NT2/D1 (cell line): ENCODE data around the gene DCUN1D3.

ENCODE experiments used
- DNase-seq: peaks from one replicate; pipeline ENCODE4 v3.0.0-alpha.2; 2011; ENCODE audit warnings: low read depth, low spot score
- H3K27me3 ChIP-seq: 2 replicates; pipeline ENCODE4 v1.6.0; 2011; ENCODE audit warnings: mild to moderate bottlenecking; ENCODE audit not compliant: insufficient read length, insufficient read depth
- H3K36me3 ChIP-seq: 2 replicates; pipeline ENCODE4 v1.6.1; 2011; ENCODE audit warnings: mild to moderate bottlenecking, low read length, mixed read lengths; ENCODE audit not compliant: insufficient read depth, insufficient read length
- H3K4me1 ChIP-seq: 2 replicates; pipeline ENCODE4 v1.5.1; 2011; ENCODE audit not compliant: insufficient read depth, insufficient read length
- H3K4me3 ChIP-seq: 2 replicates; pipeline ENCODE4 v1.5.1; 2011; ENCODE audit warnings: low read depth; ENCODE audit not compliant: insufficient read length
- H3K9ac ChIP-seq: 2 replicates; pipeline ENCODE4 v1.6.0; 2011; ENCODE audit warnings: low read depth; ENCODE audit not compliant: insufficient read length
- H3K9me3 ChIP-seq: 2 replicates; pipeline ENCODE4 v1.5.1; 2011; ENCODE audit warnings: mild to moderate bottlenecking, low read length; ENCODE audit not compliant: insufficient read depth
- SUZ12 ChIP-seq: IDR thresholded peaks from 2 replicates; pipeline ENCODE4 v1.6.1; 2011; ENCODE audit not compliant: insufficient read length, insufficient read depth; ENCODE audit errors: extremely low read depth
- YY1 ChIP-seq: IDR thresholded peaks from 2 replicates; pipeline ENCODE4 v1.6.1; 2011; ENCODE audit not compliant: insufficient read length, insufficient read depth
- ZNF274 ChIP-seq: IDR thresholded peaks from 2 replicates; pipeline ENCODE4 v1.6.1; 2011; ENCODE audit warnings: mild to moderate bottlenecking, low read depth, low read length

Gene DCUN1D3

GRCh38 chr16:20928774-20929411, 28.7 kb upstream of the DCUN1D3 start:
- no peak for DNase-seq
- no peaks in the 10 kb centered on the region for H3K27me3 ChIP-seq
- H3K4me3 ChIP-seq: no peak overlapping the region
- H3K36me3 ChIP-seq: peaks cover 16% of the 10 kb centered on the region
- H3K9ac ChIP-seq: no peak overlapping the region
- no peaks in the 10 kb centered on the region for H3K9me3 ChIP-seq
- no peaks in the 10 kb centered on the region for H3K4me1 ChIP-seq
- TF ChIP-seq YY1: no peak
- TF ChIP-seq SUZ12: no peak
- no peak for TF ChIP-seq ZNF274

DNA sequence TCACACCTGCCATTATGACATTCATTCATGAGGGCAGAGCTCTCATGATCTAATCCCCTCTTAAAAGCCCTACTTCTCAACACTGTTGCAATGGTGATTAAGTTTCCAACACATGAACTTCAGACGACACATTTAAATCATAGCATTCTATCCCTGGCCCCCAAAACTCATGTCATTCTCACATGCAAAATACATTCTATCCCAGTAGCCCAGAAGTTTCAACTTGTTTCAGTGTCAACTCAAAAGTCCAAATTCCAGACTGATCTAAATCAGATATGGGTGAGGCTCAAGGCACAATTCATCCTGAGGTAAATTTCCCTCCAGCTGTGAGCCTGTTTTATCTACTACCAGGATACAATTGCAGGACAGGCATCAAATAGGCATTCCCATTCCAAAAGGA, 25.6 kb upstream of the DCUN1D3 start:
- DNase-seq: no peak
- H3K4me3 ChIP-seq: no peak overlapping the region
- no peaks in the 10 kb centered on the region for H3K9me3 ChIP-seq
- no peak overlapping the region for H3K9ac ChIP-seq
- TF ChIP-seq ZNF274: no peak
- TF ChIP-seq SUZ12: no peak
- no peak for TF ChIP-seq YY1
- H3K27me3 ChIP-seq: no peaks in the 10 kb centered on the region
- H3K4me1 ChIP-seq: no peaks in the 10 kb centered on the region
- H3K36me3 ChIP-seq: peaks cover 27% of the 10 kb centered on the region

DNA sequence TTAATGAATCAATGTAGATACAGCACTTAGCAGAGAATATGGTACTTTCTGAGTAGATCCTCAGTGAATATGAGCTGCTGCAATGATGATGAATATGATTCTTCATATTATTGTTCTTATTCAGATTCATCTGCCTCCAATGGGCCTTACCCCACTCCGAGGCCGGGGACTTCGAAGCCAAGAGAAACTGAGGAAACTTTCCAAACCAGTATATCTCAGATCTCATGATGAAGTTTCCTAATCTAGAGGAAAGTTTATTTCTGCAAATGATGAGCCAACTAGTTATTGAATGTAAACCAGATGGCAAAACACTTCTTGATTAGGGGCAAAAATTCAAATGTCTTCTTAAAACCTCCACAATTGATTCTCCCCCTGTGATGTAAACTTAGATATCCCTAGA, 23.7 kb upstream of the DCUN1D3 start:
- peaks cover 33% of the 10 kb centered on the region for H3K36me3 ChIP-seq
- no peaks in the 10 kb centered on the region for H3K4me1 ChIP-seq
- no peaks in the 10 kb centered on the region for H3K9me3 ChIP-seq
- TF ChIP-seq YY1: no peak
- TF ChIP-seq ZNF274: no peak
- TF ChIP-seq SUZ12: no peak
- H3K9ac ChIP-seq: no peak overlapping the region
- DNase-seq: no peak
- H3K27me3 ChIP-seq: no peaks in the 10 kb centered on the region
- H3K4me3 ChIP-seq: no peak overlapping the region

DNA sequence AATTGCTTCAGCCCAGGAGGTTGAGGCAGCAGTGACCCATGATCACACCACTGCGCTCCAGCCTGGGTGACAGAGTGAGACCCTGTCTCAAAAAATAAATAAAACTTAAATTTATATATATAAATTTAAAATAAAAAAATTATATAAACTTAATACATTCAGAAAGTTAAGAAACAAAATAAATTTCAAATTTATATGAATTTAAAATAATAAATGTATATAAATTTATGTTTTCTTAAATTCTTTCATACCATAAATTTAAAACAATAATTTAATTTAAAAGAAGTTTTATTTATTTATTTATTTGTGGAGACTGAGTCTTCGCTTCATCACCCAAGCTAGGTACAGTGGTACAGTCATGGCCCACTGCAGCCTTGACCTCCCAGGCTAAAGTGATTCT, 20.6 kb upstream of the DCUN1D3 start:
- TF ChIP-seq YY1 (no peak), SUZ12 (no peak), ZNF274 (no peak)
- Histone ChIP-seq H3K4me1 (peaks cover 4% of the 10 kb centered on the region), H3K27me3 (no peaks in the 10 kb centered on the region), H3K9ac (no peak overlapping the region), H3K9me3 (no peaks in the 10 kb centered on the region), H3K4me3 (no peak overlapping the region), H3K36me3 (peaks cover 36% of the 10 kb centered on the region)
- no peak for DNase-seq

DNA sequence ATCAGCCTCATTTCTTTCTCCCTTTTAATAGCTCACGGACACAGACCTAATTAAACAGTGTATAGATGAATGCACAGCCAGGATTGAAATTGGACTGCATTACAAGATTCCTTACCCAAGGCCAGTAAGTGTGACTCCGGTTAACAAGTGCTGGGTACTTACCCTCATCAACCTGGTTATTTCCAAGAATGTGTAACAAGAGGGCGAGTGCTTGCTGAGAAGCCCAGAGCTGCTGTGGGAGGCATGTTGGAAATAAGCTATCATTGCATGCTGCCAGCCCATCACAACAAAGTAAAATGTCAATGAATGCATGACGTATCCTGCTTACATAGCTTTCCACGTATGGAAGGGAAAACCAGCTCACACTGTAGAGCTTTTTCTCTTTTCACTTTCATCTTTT, 19.9 kb upstream of the DCUN1D3 start:
- TF ChIP-seq SUZ12 (no peak), YY1 (no peak), ZNF274 (no peak)
- Histone ChIP-seq H3K9ac (no peak overlapping the region), H3K9me3 (no peaks in the 10 kb centered on the region), H3K4me1 (peaks cover 4% of the 10 kb centered on the region), H3K27me3 (no peaks in the 10 kb centered on the region), H3K36me3 (peaks cover 31% of the 10 kb centered on the region), H3K4me3 (no peak overlapping the region)
- DNase-seq: no peak

- Histone ChIP-seq H3K9ac (no peak overlapping the region), H3K36me3 (peaks cover 21% of the 10 kb centered on the region), H3K4me3 (no peak overlapping the region), H3K27me3 (no peaks in the 10 kb centered on the region), H3K9me3 (no peaks in the 10 kb centered on the region), H3K4me1 (peaks cover 4% of the 10 kb centered on the region)
- no peak for DNase-seq
- no peak for TF ChIP-seq YY1
- TF ChIP-seq SUZ12: no peak
- no peak for TF ChIP-seq ZNF274
Observed at GRCh38 chr16:20918486-20919239, 18.5 kb upstream of the DCUN1D3 start.

DNA sequence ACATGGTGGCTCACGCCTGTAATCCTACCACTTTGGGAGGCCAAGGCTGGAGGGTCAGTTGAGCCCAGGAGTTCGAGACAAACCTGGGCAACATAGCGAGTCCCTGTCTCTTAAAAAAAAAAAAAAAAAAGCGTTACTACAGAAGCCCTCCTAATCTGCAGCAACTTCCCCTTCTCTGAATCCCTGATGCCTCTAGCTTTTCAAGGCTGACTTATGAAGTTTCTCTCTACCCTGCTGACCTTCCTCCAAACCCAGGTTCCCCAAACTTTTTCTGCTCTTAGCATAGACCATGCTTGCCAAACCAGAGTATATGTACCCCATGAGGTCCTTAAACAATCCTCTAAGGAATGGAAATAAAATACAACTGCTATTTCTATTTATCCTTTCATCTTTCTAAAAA, 16.8 kb upstream of the DCUN1D3 start:
- H3K4me1 ChIP-seq: peaks cover 4% of the 10 kb centered on the region
- no peak overlapping the region for H3K4me3 ChIP-seq
- no peak overlapping the region for H3K9ac ChIP-seq
- peaks cover 16% of the 10 kb centered on the region for H3K36me3 ChIP-seq
- no peak for TF ChIP-seq ZNF274
- no peaks in the 10 kb centered on the region for H3K9me3 ChIP-seq
- H3K27me3 ChIP-seq: no peaks in the 10 kb centered on the region
- DNase-seq: no peak

DNA sequence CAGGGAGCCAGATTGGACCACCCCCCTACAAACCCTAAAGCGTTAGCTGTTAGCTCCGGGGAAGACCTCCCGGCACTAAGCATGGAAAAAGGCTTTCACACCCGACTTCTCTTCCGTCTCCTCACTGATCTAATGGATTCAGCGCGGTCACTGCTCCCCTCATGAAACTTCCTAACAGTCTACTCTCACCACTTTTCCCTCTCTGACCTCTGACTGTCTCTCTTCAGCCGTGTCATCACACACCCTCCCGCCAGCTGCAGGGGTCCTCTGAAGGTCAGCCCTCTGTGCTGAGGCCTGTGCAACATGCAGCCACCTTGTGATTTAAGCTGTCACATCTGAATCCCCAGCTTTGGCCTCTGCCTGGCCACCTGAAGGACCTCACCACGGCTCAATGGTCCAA, 16.1 kb upstream of the DCUN1D3 start:
- DNase-seq: no peak
- peaks cover 15% of the 10 kb centered on the region for H3K36me3 ChIP-seq
- no peak overlapping the region for H3K4me3 ChIP-seq
- no peaks in the 10 kb centered on the region for H3K27me3 ChIP-seq
- TF ChIP-seq YY1 (no peak), ZNF274 (no peak), SUZ12 (no peak)
- H3K4me1 ChIP-seq: peaks cover 4% of the 10 kb centered on the region
- no peak overlapping the region for H3K9ac ChIP-seq
- H3K9me3 ChIP-seq: no peaks in the 10 kb centered on the region
